ENCODE results near the gene RNPEP.
"Not testable (repeated sequence)": the region's sequence is repeated elsewhere in the genome, so short reads cannot be mapped to it uniquely, and the experiment has no call there.

The RNPEP gene, protein sequence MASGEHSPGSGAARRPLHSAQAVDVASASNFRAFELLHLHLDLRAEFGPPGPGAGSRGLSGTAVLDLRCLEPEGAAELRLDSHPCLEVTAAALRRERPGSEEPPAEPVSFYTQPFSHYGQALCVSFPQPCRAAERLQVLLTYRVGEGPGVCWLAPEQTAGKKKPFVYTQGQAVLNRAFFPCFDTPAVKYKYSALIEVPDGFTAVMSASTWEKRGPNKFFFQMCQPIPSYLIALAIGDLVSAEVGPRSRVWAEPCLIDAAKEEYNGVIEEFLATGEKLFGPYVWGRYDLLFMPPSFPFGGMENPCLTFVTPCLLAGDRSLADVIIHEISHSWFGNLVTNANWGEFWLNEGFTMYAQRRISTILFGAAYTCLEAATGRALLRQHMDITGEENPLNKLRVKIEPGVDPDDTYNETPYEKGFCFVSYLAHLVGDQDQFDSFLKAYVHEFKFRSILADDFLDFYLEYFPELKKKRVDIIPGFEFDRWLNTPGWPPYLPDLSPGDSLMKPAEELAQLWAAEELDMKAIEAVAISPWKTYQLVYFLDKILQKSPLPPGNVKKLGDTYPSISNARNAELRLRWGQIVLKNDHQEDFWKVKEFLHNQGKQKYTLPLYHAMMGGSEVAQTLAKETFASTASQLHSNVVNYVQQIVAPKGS

DNA sequence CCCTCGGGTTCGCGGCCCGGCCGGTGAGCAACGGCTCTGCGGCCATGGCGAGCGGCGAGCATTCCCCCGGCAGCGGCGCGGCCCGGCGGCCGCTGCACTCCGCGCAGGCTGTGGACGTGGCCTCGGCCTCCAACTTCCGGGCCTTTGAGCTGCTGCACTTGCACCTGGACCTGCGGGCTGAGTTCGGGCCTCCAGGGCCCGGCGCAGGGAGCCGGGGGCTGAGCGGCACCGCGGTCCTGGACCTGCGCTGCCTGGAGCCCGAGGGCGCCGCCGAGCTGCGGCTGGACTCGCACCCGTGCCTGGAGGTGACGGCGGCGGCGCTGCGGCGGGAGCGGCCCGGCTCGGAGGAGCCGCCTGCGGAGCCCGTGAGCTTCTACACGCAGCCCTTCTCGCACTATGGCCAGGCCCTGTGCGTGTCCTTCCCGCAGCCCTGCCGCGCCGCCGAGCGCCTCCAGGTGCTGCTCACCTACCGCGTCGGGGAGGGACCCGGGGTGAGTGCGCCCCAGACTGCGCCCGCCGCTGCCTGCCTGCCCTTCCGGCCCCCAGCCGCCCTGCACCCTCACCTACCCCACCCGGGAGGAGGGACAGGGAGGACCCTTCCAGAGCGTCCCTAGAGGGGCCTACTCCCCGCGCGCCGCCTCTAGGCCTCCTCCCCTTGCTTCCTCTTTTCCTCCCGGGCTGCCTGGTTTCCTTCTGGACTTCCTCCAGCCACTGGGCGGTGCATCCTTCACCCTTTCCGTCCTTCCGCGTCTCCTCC, at the start of gene RNPEP:
Gene RNPEP (plus strand): TSS at position 26 of the 757 bp plus-strand sequence. CDS start 19 bp downstream, at position 45.
- DNase-seq (ENCODE audit: low spot score): peak; percentile 91

DNA sequence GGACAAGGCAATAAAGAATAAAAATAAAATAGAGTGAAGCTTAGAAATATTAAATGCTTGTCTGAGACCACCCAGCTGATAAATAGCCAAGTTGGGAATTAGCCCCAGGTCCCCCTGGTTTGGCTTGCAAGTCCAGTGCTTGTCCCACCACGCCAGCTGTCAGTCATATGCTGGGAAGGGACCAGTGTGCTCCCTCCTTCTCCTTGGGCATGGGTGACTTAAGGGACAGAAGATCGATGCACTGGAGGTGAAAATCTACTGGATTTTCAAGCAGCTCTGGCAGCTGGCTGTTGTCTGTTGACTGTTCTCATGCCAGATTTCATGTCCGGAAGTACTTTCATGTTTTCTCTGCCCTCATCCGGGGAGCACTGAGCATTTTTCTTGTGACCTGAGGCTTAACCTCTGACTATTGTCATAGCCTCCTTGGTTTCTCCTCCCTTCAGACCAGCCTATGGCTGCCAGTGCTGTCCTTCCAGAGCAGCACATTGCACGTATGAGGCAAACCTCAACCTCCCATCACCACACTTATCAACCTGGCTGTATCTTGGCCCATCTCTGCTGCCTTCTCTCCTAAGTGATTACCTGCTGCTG, 48.5 kb upstream of the RNPEP start:
- DNase-seq (ENCODE audit: low spot score): peak; percentile 33

DNA sequence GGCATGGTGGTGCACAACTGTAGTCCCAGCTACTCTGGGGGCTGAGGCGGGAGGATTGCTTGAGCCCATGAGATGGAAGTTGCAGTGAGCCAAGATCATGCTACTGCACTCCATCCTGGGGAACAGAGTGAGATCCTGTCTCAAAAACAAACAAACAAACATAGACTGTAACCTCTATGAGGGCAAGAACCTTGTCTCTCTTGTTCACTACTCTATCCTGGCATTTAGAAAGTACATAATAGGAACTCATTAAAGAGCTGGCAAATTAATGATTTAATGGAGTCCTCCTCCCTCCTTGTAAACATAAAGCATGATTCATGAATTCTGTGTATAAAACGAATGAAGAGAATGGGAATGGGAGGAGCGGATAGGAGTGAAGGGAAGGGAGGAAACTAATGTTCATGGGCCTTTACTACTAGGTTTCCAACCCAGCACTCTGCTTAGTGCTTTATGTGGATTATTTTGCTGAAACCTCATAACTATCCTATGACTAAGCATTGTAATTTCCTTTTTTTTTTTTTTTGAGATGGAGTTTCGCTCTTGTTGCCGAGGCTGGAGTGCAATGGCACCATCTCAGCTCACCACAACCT, 44.7 kb upstream of the RNPEP start:
- DNase-seq (ENCODE audit: low spot score): peak; percentile 73

DNA sequence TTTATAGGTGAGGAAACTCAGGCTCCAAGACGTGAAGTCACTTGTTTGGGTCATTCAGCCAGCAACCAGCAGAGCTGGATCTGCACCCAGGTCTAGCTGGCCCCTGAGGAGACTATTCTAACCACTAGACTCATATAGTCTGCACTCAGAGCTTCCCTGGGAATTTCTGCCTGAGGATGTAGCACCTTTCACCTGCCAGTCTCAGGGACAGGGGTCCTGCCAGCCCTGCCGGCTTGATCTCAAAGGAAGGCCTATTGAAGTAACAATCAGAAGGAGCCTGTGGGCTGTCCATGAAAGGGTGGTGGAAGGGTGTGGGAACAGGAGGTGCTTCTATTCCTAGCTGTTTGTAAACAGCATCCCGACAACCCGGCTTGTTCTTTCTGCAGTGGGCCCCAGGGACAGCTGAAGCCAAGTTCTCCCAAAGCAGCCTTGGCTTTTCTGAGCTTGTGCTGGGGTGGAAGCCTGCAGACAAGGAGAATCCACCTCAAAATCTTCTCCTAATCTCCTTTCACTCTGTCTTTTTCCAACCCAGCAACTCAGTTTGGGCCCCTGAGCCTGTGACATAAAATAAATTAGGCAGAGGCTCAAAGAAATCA, 43.9 kb upstream of the RNPEP start:
- no peak for DNase-seq (ENCODE audit: low spot score)

DNA sequence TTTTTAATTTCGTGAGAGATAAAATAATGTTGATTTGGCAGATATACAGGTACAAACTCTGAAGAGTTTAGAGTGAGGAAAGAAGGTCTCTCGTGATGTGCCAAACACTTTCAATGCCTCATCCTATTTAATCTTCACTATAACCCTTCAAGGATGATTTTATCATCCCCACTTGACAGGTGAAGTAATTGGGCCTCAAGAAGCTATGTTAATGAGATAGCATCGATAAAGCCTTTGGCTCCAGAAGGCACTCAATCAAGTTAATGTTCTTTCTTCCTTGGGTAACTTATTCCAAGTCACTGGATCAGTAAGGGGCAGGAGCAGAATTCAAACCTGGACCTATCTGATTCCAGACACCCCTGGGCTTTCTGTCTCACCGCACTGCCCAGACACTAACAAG, 43.3 kb upstream of the RNPEP start:
- no peak for DNase-seq (ENCODE audit: low spot score)

DNA sequence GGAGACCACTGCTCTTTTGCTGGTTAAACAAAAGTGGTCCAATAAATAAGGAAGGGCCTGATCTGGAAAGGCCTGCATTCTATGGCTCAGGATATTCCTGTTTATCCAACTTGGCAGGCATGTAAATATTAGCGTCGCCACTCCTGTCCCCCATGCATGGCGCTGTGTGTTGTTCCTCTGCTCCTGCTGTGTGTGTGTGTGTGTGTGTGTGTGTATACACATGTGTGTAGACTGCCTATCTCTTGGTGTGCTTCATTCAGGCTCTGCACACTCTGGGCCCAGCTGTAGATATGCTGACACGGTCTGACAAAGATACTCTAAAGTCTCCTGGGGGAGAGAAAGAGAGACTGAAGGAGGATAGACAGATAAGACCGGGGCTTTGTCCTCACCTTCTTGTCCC, 42.9 kb upstream of the RNPEP start:
- no peak for DNase-seq (ENCODE audit: low spot score)

DNA sequence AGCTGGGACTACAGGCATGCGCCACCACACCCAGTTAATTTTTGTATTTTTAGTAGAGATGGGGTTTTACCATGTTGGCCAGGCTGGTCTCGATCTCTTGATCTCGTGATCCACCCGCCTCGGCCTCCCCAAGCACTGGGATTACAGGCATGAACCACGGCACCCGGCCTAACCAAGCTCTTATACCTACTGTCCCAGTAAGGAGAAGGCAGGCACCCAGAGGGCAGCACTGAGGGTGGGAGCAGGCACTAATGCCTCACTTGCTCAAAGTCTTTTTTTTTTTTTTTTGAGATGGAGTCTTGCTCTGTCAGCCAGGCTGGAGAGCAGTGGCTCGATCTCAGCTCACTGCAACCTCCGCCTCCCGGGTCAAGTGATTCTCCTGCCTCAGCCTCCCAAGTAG, 42.1 kb upstream of the RNPEP start:
- DNase-seq (ENCODE audit: low spot score): not testable (repeated sequence)

DNA sequence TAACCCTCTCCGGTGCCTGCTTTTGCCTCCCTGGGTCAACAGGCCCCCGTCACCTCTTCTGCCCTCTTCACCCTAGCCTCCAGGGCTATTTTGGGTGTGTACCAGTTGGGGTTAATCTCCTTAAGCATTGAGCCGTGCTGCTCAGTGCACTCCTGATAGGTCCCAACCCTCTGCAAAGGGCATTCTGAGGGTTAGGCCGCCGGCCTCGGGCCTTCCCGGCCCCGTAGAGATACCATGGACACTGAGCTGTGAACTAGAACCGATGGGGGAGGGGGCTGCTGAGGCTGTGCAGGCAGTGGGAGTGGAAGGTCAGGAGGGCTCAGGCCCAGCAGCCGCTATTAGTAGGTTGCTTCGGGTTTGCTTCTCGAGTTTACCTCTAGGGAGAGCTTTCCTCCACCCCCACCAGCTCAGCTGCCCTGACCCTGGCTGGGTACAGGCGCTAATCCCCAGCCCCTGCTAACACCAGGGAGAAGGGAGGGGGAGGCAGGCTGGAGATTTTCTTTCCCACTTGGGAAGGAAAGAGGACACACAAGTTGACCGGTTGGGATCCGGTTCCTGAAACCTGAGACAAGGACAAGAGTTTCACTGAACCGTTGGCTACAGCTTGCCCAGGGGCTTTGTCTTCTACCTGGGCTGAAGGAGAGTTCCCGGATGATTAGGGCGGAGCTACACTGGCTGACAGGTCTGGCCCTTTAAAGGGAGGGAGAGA, 40.9 kb upstream of the RNPEP start:
- DNase-seq (ENCODE audit: low spot score): no peak

DNA sequence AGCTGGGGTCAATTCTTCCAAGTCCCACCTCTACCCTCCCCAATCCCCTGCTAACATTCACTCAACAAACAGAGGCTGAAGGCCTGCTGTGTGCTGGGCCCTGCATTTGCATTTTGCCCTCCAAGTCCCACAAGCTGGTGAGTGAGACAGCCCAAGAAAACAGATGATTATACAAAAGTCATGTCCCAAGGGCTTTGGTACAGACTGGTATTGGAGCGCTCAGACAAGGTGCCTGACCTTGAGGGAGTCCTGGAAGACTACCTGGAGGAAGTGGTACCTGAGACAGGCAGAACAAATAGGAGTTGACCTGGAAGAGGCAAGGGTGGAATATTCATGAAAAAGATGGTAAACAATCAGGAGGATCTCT, 40.3 kb upstream of the RNPEP start:
- no peak for DNase-seq (ENCODE audit: low spot score)

DNA sequence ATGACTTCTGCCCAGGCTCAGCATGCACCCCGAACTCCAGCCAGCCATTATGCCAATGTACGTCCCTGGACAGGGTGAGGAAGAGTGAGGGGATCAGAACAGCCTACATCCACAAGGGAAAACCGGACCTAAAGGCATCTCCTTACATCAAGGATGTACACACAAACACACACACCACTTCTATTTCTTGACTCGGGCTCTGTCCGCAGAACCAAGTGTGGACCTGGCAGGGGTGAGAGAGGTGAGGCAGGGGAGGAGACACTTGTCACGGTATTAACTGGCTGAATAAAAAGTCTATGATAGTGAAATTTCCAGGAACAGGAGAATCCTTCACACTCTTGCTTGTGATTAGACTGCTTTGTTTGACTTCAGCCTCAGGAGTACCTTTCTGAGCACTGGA, 38.4 kb upstream of the RNPEP start:
- no peak for DNase-seq (ENCODE audit: low spot score)

DNA sequence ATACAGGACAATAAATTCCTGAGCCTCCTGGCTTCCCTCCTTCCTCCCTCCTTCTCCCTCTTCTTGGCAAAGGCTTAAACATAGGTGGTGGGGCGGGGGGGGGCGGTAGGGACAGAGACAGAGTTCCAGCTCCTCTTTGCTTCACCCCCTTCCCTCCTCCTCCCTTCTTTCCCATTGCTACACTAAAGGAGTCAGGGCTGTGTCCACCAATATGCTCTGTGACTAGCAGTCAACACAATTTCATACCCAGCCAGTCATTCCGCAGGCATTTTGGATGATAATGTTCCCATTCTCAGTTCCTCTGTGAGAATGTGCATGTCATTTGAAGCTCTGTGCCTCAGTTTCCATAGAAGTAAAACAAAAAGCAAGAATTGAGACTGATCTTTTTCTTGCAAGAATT, 37.8 kb upstream of the RNPEP start:
- no peak for DNase-seq (ENCODE audit: low spot score)

DNA sequence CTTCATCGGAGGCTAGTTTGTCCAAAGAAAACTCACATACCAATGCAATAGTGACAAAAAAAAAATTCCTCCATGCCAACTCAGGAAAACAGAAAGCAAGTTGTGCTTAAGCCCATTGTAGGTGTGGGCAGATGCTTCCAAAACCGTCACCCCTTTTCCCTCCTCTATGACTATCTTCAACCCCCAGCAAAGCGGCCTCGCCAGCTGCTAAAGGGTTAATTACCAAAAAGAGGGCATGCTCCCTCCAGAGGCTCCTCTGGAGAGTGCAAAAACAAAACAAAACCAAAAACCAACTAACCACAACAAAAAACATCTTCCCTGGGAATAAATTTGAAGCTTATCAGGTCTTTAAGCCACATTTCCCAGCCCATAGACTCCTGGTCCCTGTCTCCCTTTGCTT, 37.3 kb upstream of the RNPEP start:
- DNase-seq (ENCODE audit: low spot score): no peak

DNA sequence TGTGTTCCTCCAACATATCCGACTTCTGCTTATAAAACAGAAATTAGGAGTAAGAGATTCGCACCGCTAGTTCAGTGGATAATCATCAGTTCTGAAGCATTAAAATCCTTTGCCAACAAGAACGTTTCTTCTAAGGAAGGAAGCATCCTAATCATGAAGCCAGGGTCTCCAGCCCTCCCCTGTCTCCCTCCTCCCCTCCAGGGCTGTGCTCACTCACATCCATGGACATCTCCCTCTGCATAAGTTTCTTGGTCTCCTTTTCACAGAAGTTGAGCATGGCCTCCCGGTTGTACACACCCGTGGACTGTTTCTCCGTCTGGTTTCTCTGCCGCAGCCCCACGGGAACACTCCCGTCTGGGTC, 36.6 kb upstream of the RNPEP start:
- no peak for DNase-seq (ENCODE audit: low spot score)

DNA sequence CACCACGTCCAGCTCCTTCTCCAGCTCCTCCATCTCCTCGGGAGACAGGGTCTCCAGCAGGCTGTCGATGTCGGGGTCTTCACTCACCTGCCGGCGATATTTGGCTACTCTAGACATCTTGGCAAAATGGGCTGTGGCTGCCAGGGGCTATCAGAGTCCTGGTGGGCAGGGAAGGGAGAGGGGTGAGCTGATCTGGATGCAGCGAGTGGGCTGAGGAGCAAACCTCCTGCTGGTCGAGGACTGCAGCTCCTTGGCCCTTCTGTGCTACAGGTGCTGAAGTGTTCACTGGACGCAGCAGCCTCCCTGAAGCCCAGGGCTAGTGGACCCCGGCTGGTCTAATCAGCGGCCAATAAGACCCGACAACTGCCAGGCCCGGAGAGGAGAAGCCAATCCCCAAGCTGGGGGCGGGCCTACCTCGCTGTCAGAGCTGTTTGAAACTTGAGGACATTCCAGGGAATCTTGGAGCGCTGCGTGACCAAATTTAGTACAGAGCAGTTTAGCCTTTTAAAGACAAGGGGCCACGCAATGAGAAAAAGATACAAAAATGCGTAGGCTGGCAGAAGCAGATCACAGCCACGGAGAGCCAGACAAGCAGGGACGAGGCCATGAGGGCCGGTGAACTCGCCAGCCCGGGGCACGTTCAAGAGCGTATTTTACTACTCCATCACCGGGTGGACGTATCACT, 36.1 kb upstream of the RNPEP start, which contains the start of gene LMOD1:
Gene LMOD1 (minus strand): TSS at position 325 of the 685 bp plus-strand sequence. CDS start 208 bp downstream, at position 117.
- DNase-seq (ENCODE audit: low spot score): peak; percentile 92

DNA sequence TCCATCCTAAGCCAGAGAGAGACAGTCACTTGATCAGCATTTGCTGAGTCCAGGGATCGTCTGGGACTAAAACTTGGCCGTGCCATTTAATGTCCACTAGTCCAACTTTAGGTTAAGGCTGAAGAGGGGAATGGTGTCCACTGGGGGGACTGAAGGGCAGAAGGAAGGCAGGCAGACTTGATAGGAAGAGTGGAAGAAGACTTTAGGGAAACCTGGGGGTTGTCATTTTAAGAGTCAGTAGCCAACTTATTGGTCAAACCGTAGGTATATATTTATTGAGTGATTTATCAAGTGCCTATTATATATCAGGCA, 34.8 kb upstream of the RNPEP start:
- DNase-seq (ENCODE audit: low spot score): no peak

DNA sequence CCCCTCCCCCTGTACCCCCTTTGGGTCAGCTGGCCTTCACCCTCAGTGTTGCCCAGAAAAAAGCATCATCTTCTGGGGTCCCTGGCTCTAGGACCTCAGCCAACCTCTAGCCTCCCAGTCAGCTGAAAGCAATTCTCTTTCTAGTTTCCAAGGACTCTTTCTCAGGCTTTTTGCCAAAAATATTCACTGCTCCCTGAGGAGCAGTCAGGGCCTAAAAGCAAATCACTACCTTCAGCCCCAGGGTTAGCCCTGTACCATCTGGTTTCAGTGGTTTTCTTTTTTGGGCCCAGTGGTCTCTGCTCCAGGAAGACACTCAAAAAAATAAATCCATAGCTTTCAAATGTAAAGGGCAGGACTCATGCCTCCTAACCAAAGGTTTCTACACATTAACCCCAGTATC, 33.0 kb upstream of the RNPEP start:
- DNase-seq (ENCODE audit: low spot score): no peak

DNA sequence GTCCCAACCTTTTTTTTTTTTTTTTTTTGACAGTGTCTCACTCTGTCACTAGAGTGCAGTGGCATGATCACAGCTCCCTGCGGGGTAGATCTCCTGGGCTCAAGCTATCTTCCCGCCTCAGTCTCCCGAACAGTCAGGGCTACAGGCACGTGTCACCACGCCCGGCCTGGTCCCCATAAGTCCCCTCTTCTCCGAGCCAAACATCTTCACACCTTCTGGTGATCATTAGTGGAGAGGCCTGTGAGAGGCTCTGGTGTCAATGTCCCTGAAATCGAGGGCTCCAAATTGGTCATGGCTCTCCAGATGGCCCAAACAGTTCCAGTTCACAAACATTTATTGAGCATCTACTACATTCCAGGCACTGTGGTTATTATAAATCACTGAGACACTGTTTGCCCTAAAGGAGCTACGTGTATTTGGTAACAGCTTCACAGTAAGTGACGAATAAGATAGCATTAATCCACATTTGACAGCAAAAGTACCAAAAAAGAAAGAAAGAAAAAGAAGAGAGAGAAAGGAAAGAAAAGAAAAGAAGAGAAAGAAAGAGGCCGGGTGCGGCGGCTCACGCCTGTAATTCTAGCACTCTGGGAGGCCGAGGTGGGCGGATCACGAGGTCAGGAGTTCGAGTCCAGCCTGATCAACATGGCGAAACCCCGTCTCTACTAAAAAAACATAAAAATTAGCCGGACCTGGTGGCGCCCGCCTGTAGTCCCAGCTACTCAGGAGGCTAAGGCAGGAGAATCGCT, 28.0 kb upstream of the RNPEP start:
- no peak for DNase-seq (ENCODE audit: low spot score)

DNA sequence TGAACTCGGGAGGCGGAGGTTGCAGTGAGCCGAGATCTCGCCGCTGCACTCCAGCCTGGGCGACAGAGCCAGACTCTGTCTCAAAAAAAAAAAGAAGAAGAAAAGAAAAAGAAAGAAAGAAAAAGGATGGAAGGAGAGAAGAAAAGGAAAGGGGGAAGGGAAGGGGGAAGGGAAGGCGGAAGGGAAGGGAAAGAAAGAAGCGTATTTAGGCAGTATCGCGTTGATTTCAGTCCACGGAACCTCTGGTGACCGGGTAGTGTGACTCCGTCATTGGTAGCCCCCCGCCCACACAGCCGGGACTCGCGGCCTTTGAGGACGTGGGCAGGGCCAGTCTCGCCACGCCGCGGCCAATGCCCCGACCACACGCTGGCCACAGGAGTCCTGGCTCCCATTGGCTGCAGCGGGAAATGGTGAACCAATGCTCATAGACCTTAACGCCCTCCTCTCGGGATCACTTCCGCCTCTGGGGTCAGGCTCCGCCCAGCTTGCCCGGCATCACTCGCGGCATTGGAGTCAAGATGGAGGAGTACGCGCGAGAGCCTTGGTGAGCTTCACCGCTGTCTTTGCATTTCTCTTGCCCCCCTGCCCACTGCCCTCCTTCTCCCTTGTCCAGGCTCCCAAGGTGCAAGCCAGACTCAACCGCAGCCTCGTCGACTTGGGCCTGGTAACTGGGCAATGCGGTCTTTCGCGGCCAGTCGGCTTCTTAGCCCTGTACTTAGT, 27.3 kb upstream of the RNPEP start, which contains the start of gene TIMM17A:
Gene TIMM17A (plus strand): TSS at position 495 of the 720 bp plus-strand sequence. CDS start 24 bp downstream, at position 519.
- peak; percentile 96 for DNase-seq (ENCODE audit: low spot score)

DNA sequence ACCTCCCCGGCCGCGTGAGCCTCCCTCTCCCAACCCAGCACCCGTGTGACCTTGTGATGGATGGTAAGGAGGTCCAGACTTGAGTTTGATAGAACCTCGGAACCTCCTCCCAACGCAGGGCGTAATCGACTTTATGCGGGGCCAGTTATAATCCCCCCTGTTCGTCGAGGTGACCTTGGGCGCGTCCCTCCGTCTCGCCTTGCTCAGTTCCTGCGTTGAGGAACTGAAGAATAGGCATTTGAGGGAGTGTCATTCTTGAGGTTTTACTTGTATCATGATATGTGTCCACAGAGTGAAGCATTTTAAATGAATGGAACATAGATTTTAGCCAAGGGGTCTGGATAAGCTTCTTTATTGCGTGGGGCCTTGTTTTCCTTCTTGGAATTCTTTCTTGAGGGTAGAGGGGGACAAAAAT, 26.7 kb upstream of the RNPEP start:
- no peak for DNase-seq (ENCODE audit: low spot score)

Measured in AG08395 (cell line).